Nephron (organoid): Measurements from ENCODE around the gene VAPA.
A peak's percentile ranks its signal among the peaks of the same experiment; 100 is the strongest.

Experiments
- H3K27ac Mint-ChIP-seq, 3 experiments: 2 replicates each; pipeline ENCODE4 v1.8.0; 2020; ENCODE audit warnings: mixed read lengths in 3 of 3, mild to moderate bottlenecking in 2 of 3, moderate library complexity in 1 of 3
- H3K27me3 Mint-ChIP-seq: 2 replicates; pipeline ENCODE4 v1.8.0; 2021; ENCODE audit warnings: low read depth, mild to moderate bottlenecking, moderate library complexity, mixed read lengths
- H3K36me3 Mint-ChIP-seq: 2 replicates; pipeline ENCODE4 v1.8.0; 2020; ENCODE audit warnings: low read depth, mixed read lengths
- H3K4me1 Mint-ChIP-seq: 2 replicates; pipeline ENCODE4 v1.8.0; 2020; ENCODE audit warnings: mixed read lengths
- H3K4me3 Mint-ChIP-seq, 3 experiments: 2 replicates each; pipeline ENCODE4 v1.8.0; 2020; ENCODE audit warnings: mild to moderate bottlenecking in 3 of 3, mixed read lengths in 3 of 3, moderate library complexity in 2 of 3
- H3K9me3 Mint-ChIP-seq: 2 replicates; pipeline ENCODE4 v1.8.0; 2020; ENCODE audit warnings: mixed read lengths
- CTCF ChIP-seq, 3 experiments: fragments of 200-600 bp; sonication (generic); IDR thresholded peaks; one replicate each; pipeline ENCODE4 v1.5.0; 2021; ENCODE audit warnings: antibody characterized with exemption in 3 of 3; ENCODE audit not compliant: unreplicated experiment in 3 of 3

The VAPA gene

GRCh38 chr18:9913526-9914333 is at the start of gene VAPA:
VAPA (plus strand) TSS chr18:9914016; CDS start chr18:9914257, 241 bp downstream.
- H3K36me3 Mint-ChIP-seq, result no peaks in the 10 kb centered on the region
- no peaks in the 10 kb centered on the region for H3K9me3 Mint-ChIP-seq
- peaks cover 6% of the 10 kb centered on the region for H3K27me3 Mint-ChIP-seq
- peak within 1 kb of the TSS; percentile 90 to 97 (median 94) for H3K4me3 Mint-ChIP-seq
- H3K4me1 Mint-ChIP-seq, result peaks cover 23% of the 10 kb centered on the region
- peak within 1 kb of the TSS; percentile 94 to 97 (median 96) for H3K27ac Mint-ChIP-seq
- TF ChIP-seq CTCF (IDR thresholded peaks at IDR 0.05; ENCODE audit: unreplicated experiment in 3 of 3), result no peak

- H3K4me3 Mint-ChIP-seq, result no peak overlapping the region
- TF ChIP-seq CTCF (IDR thresholded peaks at IDR 0.05; ENCODE audit: unreplicated experiment in 3 of 3), result no peak
- no peaks in the 10 kb centered on the region for H3K27me3 Mint-ChIP-seq
- peaks cover 17% of the 10 kb centered on the region for H3K9me3 Mint-ChIP-seq
- peaks cover 7% of the 10 kb centered on the region for H3K36me3 Mint-ChIP-seq
- H3K27ac Mint-ChIP-seq, result no peak overlapping the region
- peaks cover 16% of the 10 kb centered on the region for H3K4me1 Mint-ChIP-seq
These were observed 47.9 kb upstream of the VAPA start for GRCh38 chr18:9865764-9866490.

- Mint-ChIP-seq H3K9me3 (peaks cover 17% of the 10 kb centered on the region), H3K27me3 (no peaks in the 10 kb centered on the region), H3K36me3 (peaks cover 7% of the 10 kb centered on the region), H3K4me3 (no peak overlapping the region), H3K27ac (no peak overlapping the region), H3K4me1 (peaks cover 19% of the 10 kb centered on the region)
- TF ChIP-seq CTCF (IDR thresholded peaks at IDR 0.05; ENCODE audit: unreplicated experiment in 3 of 3), result no peak
These were observed 47.2 kb upstream of the VAPA start for GRCh38 chr18:9866627-9867026.

GRCh38 chr18:9867071-9867594 is 46.7 kb upstream of the VAPA start:
- no peak overlapping the region for H3K4me3 Mint-ChIP-seq
- peaks cover 17% of the 10 kb centered on the region for H3K9me3 Mint-ChIP-seq
- H3K36me3 Mint-ChIP-seq, result peaks cover 7% of the 10 kb centered on the region
- H3K27ac Mint-ChIP-seq, result no peak overlapping the region
- H3K27me3 Mint-ChIP-seq, result no peaks in the 10 kb centered on the region
- TF ChIP-seq CTCF (IDR thresholded peaks at IDR 0.05; ENCODE audit: unreplicated experiment in 3 of 3), result no peak
- peaks cover 19% of the 10 kb centered on the region for H3K4me1 Mint-ChIP-seq

GRCh38 chr18:9868857-9869714 is 44.7 kb upstream of the VAPA start:
- peaks cover 7% of the 10 kb centered on the region for H3K36me3 Mint-ChIP-seq
- no peak overlapping the region for H3K27ac Mint-ChIP-seq
- H3K4me1 Mint-ChIP-seq, result peaks cover 19% of the 10 kb centered on the region
- no peak for TF ChIP-seq CTCF (IDR thresholded peaks at IDR 0.05; ENCODE audit: unreplicated experiment in 3 of 3)
- H3K9me3 Mint-ChIP-seq, result peaks cover 17% of the 10 kb centered on the region
- H3K4me3 Mint-ChIP-seq, result no peak overlapping the region
- no peaks in the 10 kb centered on the region for H3K27me3 Mint-ChIP-seq
